HepG2 (cell line): ENCODE measurements around the gene NOL8. TPM values are rescaled to one million over a fixed set of nuclear protein-coding genes. Genes with fewer than 3 reads are reported as not detected.
A peak's percentile ranks its signal among the peaks of the same experiment; 100 is the strongest.

ENCODE experiments used
- ARNTL ChIP-seq: sonication (generic); formaldehyde crosslinking; IDR thresholded peaks from 2 replicates; pipeline ENCODE4 v1.4.0; 2020; ENCODE audit warnings: mild to moderate bottlenecking, missing genetic modification reagents
- ATM ChIP-seq: fragments of 450-650 bp; IDR thresholded peaks from 2 replicates; pipeline ENCODE4 v1.7.1; 2017; ENCODE audit warnings: mild to moderate bottlenecking, borderline replicate concordance
- FOXP4 ChIP-seq: sonication (generic); formaldehyde crosslinking; IDR thresholded peaks from 2 replicates; pipeline ENCODE4 v1.4.0; 2020; ENCODE audit warnings: missing genetic modification reagents
- GTF2F1 ChIP-seq: fragments of 150-350 bp; IDR thresholded peaks from 2 replicates; pipeline ENCODE4 v1.6.1; 2014; ENCODE audit warnings: low read length
- HNRNPLL ChIP-seq: fragments of 200-400 bp; formaldehyde crosslinking; IDR thresholded peaks from 2 replicates; pipeline ENCODE4 v1.6.1; 2017; ENCODE audit warnings: mild to moderate bottlenecking, low read depth, low read length; ENCODE audit not compliant: poor library complexity, severe bottlenecking
- NCOR1 ChIP-seq: fragments of 200-600 bp; sonication (generic); IDR thresholded peaks from 2 replicates; pipeline ENCODE4 v1.7.0; 2017; ENCODE audit warnings: antibody characterized with exemption, low read length, borderline replicate concordance
- PLSCR1 ChIP-seq: sonication (generic); formaldehyde crosslinking; IDR thresholded peaks from 2 replicates; pipeline ENCODE4 v1.5.0; 2020; ENCODE audit warnings: missing genetic modification reagents, mild to moderate bottlenecking, borderline replicate concordance
- PRDM10 ChIP-seq: sonication (generic); formaldehyde crosslinking; IDR thresholded peaks from 2 replicates; pipeline ENCODE4 v1.4.0; 2020; ENCODE audit warnings: low read depth, missing genetic modification reagents
- RBFOX2 ChIP-seq: fragments of 200-400 bp; formaldehyde crosslinking; IDR thresholded peaks from 2 replicates; pipeline ENCODE4 v1.6.1; 2017; ENCODE audit warnings: low read depth, mild to moderate bottlenecking, low read length
- TCF7L2 ChIP-seq: IDR thresholded peaks from 2 replicates; pipeline ENCODE4 v1.6.1; 2011; ENCODE audit warnings: mild to moderate bottlenecking, low read depth, low read length, moderate library complexity
- ZBTB10 ChIP-seq: sonication (generic); formaldehyde crosslinking; IDR thresholded peaks from 2 replicates; pipeline ENCODE4 v1.4.0; 2020; ENCODE audit warnings: missing genetic modification reagents, borderline replicate concordance
- ZNF180 ChIP-seq: sonication (generic); formaldehyde crosslinking; IDR thresholded peaks from 2 replicates; pipeline ENCODE4 v1.4.0; 2020; ENCODE audit warnings: low read depth, missing genetic modification reagents, borderline replicate concordance
- ZNF501 ChIP-seq: sonication (generic); formaldehyde crosslinking; IDR thresholded peaks from 2 replicates; pipeline ENCODE4 v1.5.1; 2020; ENCODE audit warnings: mild to moderate bottlenecking, moderate library complexity, missing genetic modification reagents
- ZNF552 ChIP-seq: sonication (generic); formaldehyde crosslinking; IDR thresholded peaks from 2 replicates; pipeline ENCODE4 v1.9.0; 2022; ENCODE audit warnings: missing genetic modification reagents, mild to moderate bottlenecking, borderline replicate concordance
- polyA plus RNA-seq, 8 experiments: library from polyadenylated mRNA; depleted of rRNA in 3 of 8; stranded (reverse) in 7 of 8; unstranded in 1 of 8; fragments of >200 nt; fragmentation: Illumina TruSeq in 4 of 8; extraction: Trizol in 4 of 8; gene quantifications; 2 replicates each; pipeline versions ENCODE4 v1.2.1 to v1.2.3, GENCODE V29; 2011 to 2016; ENCODE audit warnings: low read depth in 4 of 8, missing spikeins in 1 of 8, mixed read lengths in 1 of 8; ENCODE audit not compliant: insufficient read depth in 1 of 8
- total RNA-seq, 5 experiments: library from RNA; depleted of rRNA; stranded (reverse); fragments of >200 nt; fragmentation: Illumina TruSeq; extraction: Trizol; gene quantifications; 2 replicates each; pipeline ENCODE4 v1.2.3, GENCODE V29; 2016; ENCODE audit warnings: low read depth in 1 of 5

NOL8 gene
- total and polyA plus RNA-seq, 2 of the 13 experiments (the other 11 are each of a cell fraction or from before 2014, with no cell fraction given), result 12.8 to 36.3 TPM

GRCh38 chr9:92324889-92325268 lies 271 bp downstream of the NOL8 start (continued):
- no peak for TF ChIP-seq ZBTB10 (CRISPR knock-in tag)
- no peak for TF ChIP-seq ARNTL
- TF ChIP-seq ZNF180, result no peak
- TF ChIP-seq ZNF501, result no peak
- TF ChIP-seq FOXP4 (CRISPR knock-in tag), result 0 out of 2 replicates have a peak, but pooled peaks have one; percentile 2
- TF ChIP-seq RBFOX2, result no peak
- TF ChIP-seq TCF7L2, result no peak
- TF ChIP-seq ATM, result no peak
- TF ChIP-seq NCOR1, result no peak
- 0 out of 2 replicates have a peak, but pooled peaks have one; percentile 21 for TF ChIP-seq PLSCR1 (CRISPR knock-in tag)
- no peak for TF ChIP-seq HNRNPLL
- TF ChIP-seq GTF2F1, result no peak
- TF ChIP-seq PRDM10, result no peak
- no peak for TF ChIP-seq ZNF552 (CRISPR knock-in tag)
